Mammary epithelial cell (primary cell): Measurements from ENCODE around the gene GRAMD1B.

Experiments
- EZH2 ChIP-seq: IDR thresholded peaks from 2 replicates; pipeline ENCODE4 v1.6.1; 2012; ENCODE audit warnings: low read length, inconsistent platforms, borderline replicate concordance
- TF ChIP-seq, protein P1 (sequence below), 2 donors: IDR thresholded peaks in 1 of 2; conservative IDR thresholded peaks in 1 of 2; 2 replicates each; pipeline ENCODE4 v1.5.1; 2011 to 2012; ENCODE audit warnings: inconsistent platforms in 2 of 2, low read length in 2 of 2, mild to moderate bottlenecking in 2 of 2, control low read depth in 1 of 2, low read depth in 1 of 2; ENCODE audit not compliant: insufficient read depth in 1 of 2; ENCODE audit errors: extremely low read depth in 1 of 2

DNA sequence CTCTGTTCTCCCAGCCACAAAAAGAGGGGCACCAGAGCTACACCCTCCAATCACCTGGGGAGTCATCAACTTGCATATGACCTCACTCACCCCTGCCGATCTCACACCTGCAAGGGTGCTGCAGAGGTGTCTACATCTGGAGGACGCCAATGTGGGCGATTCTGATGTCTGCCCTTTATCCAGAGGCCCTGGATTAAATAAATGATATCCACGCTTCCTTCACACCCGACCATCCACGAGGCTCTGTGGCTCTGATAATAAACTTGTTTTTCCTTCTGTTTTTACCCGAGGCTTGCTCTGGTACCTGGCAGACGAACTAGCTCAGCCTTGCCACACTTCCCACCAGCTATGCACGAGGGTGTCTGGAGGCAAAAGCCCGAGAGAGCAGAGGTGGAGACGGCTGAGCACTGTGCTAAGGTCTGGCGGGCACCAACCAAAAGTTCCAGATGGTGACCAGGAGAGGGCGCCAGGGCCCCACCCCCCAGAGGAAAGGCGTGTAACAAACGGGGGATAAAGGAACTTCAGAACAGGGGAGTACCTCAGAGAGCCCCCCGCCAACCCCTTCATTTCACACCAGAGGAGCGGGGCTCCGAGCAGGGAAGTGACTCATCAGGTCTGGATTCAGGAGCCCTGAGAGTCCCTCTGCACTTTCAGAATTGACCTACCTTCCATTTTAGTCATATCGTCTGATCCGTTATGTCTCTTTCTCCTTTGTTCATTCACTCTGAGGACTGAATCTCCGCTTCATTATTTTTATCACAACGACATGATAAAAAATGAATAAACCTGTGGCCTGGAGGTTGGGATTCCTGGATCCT lies 210.8 kb downstream of the GRAMD1B start:
- TF ChIP-seq EZH2: no peak
- TF ChIP-seq, protein P1, sequence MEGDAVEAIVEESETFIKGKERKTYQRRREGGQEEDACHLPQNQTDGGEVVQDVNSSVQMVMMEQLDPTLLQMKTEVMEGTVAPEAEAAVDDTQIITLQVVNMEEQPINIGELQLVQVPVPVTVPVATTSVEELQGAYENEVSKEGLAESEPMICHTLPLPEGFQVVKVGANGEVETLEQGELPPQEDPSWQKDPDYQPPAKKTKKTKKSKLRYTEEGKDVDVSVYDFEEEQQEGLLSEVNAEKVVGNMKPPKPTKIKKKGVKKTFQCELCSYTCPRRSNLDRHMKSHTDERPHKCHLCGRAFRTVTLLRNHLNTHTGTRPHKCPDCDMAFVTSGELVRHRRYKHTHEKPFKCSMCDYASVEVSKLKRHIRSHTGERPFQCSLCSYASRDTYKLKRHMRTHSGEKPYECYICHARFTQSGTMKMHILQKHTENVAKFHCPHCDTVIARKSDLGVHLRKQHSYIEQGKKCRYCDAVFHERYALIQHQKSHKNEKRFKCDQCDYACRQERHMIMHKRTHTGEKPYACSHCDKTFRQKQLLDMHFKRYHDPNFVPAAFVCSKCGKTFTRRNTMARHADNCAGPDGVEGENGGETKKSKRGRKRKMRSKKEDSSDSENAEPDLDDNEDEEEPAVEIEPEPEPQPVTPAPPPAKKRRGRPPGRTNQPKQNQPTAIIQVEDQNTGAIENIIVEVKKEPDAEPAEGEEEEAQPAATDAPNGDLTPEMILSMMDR (conservative IDR thresholded peaks at IDR 0.05 in 1 of 2, IDR thresholded peaks at IDR 0.05 in 1 of 2; ENCODE audit: extremely low read depth in 1 of 2, insufficient read depth in 1 of 2, low read depth in 1 of 2, low read length in 2 of 2): peak; percentile 72 to 98
